Right forelimb (tissue), 1 donor: ENCODE data around the gene HPCAL1.

Source experiments
- DNase-seq: peaks from one replicate; pipeline ENCODE4 v3.0.0-alpha.2; 2018

HPCAL1 gene

DNA sequence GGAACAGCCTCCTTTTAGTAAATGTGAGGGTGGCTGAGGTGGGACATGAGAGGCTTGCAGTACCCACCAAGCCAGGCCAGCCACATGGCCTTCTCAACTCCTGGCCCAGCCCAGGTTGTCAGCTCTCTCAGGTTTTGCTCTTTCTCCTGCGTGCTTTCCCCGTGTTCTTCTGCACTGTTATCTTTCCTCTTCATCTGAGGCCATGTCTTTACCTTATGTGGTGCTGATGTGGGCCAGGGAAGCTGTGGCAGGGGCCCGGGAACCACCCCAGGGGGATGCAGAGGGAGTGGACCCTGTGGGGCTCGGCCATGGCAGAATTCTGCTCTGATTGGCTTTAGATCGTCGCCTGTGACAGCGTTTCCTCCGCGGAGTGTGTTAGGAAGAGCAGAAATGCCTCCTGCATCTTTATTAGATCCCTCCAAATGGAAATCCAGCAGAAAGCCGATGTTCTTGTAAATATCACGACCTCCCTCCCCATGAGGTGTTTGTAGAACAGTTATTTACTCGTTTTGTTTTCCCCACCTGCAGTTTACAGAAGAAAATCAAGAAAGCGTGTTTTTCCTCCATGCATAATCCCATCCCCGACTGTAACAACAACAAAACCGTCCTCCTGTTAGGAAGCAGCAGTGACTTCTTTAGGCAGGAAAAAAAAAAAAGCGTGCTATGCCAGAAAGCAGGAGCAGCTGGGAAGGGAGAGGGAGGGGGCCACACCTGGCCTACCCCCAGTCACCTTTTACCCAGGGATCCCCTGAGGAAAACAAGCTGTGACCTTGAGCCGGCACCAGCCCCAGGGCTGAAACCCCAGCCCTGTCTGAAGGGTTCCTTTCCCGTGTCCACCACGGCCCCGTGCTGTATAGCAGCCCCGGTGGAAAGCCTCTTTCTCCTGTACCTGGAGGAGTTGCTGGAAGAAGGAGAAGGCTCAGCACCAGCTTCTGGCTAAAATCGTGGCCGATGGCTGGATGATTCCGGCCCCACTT, 54.8 kb downstream of the HPCAL1 start:
- no peak for DNase-seq

DNA sequence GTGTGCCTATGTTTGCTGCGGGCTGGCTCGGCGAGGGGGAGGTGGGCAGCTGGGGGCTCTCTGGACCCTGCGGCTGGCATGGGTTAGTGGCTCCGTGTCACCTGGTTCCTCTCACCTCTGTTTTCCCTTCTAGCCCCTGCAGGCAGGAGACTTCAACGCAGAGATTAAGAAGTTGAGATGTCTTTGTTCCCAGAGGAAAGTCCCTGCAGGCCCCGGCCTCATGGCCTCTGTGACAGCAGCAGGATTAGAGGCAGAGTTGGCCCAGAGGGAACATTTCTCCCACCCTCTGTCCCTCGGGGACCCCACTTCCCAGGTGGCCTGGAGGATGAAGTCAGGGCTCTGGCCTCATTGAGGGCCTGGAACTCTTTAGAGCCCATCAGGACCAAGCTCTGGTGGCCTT, 56.5 kb downstream of the HPCAL1 start:
- no peak for DNase-seq

DNA sequence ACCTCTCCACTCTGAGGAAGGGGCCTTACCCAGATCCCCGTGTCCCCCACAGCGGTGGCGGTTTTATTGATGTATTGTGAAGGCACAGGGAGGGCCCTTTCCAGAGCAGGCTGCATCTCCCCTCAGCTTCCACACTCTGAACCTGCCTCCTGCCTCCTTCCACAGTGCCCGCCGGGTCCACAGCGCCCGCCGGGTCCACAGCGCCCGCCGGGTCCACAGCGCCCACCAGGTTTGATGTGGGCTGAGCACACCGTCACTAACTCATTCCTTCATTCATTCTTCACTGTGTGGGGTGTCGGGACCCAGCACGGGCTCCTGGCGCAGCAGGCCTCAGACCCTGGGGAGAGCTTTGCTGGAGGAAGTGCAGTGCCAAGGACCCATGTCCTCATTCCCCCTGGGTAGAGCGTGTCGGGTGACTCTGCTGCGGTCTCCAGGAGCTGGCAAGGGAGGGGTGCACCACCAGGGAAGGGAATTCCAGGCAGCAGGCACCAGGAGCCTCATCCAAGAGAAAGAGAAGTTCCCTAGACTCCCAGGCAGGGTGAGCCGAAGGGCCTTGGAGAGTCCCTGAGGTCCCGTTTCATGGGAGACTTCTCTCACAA, 57.1 kb downstream of the HPCAL1 start:
- no peak for DNase-seq

DNA sequence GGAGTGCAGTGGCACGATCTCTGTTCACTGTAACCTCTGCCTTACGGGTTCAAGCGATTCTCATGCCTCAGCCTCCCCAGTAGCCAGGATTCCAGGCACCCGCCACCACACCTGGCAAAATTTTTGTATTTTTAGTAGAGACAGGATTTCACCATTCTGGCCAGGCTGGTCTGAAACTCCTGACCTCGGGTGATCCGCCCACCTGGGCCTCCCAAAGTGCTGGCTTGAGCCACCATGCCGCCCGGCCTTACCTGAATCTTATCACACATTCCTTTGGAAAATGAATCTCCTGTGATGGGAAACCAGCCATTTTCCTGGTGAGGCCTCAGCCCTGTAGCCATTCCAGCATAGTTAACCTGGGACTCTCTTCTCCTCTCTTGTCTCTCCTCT, 57.8 kb downstream of the HPCAL1 start:
- DNase-seq: no peak

DNA sequence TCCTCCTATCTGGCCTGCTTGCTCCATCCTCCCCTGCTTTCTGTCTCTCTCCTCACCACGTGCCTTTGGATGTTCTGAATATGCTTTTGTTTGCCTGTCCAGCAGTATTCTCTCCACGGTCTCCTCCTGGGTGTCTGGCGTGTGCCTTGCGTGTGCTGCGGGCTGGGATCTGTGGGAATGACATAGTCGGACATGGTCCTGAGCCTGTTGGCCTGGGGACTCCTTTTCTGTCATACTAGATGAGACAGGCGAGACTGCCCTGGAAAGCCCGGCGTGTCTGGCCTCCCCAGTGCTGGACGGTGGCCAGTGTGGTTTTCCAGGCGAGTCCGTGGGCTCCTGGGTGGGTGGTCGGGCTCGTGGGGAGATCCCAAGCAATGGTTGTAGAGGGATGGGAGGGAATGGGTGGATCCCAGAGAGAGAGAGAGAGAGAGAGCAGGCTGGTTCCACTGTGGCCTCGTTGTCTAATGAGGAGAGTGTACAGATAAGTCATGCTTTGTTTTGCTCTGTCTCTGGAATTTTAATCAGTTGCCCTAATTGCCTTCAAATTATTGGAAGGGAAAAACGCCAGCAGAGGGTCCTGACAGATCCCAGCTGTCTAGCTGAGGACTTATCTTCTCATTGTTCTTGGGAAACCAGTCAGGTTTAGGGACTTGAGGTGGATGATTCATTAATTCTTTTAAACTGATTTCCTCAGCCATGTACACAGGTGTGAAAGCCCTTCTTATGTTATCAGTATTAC, 58.3 kb downstream of the HPCAL1 start:
- no peak for DNase-seq

DNA sequence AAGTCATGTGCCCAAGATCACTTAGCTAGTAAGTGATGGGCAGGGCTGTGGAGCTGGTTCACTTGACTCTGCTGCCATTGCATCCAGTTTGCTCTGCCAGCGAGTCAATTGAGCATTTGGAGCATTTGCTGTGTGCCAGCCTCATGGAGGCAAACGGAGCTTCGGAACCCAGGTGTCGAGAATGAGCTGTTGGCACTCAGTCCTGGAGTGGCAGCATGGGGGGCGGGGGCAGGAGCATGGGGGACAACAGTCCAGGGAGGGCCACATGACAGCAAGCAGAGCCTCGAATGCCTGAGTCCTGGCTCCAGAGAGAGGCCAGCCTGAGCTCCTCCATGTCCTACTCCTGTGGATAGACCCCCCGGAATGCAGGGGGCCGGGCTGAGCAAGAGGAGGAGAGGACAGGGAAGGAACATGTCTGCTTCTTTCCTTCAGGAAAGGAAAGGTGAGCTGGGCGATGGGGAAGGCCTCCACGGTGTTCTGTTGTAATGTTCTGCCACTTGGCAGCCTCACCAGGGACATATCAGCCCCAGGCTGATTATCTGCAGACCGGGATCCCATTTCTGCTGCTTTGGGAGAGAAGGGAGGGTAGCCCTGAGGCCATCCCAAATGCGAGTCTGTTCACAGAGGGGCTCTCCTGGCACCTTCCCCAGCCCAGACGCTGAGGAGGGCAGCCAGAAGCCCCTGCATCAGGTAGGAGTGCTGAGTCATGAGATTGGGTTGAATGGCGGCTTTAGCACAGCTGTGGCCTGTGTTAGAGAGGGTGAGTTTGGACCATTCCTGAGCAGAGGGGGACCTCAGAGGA, 59.6 kb downstream of the HPCAL1 start:
- no peak for DNase-seq

DNA sequence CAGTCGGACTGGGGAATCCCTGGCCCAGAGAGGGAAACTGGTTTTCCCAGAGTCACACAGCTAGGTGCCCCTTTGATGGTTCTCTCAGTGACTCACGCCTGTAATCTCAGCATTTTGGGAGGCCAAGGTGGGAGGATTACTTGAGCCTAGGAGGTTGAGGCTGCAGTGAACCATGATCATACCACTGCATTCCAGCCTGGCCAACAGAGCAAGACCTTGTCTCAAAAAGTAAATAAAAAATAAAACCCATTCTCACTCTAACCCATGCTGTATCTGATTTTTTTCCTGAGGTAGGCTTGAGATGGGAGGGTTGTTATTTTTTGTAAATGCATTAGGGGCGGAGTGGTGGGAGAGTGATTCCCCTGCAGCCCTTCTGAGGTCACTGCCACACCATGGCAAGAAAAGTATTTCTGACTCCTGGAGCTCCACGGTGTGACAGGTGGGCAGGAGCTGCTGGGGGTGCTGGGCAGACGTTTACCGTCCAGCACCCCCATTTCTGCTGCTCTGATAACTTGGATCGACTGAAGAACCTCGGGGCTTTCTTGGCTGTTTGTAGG, 60.3 kb downstream of the HPCAL1 start:
- DNase-seq: no peak

DNA sequence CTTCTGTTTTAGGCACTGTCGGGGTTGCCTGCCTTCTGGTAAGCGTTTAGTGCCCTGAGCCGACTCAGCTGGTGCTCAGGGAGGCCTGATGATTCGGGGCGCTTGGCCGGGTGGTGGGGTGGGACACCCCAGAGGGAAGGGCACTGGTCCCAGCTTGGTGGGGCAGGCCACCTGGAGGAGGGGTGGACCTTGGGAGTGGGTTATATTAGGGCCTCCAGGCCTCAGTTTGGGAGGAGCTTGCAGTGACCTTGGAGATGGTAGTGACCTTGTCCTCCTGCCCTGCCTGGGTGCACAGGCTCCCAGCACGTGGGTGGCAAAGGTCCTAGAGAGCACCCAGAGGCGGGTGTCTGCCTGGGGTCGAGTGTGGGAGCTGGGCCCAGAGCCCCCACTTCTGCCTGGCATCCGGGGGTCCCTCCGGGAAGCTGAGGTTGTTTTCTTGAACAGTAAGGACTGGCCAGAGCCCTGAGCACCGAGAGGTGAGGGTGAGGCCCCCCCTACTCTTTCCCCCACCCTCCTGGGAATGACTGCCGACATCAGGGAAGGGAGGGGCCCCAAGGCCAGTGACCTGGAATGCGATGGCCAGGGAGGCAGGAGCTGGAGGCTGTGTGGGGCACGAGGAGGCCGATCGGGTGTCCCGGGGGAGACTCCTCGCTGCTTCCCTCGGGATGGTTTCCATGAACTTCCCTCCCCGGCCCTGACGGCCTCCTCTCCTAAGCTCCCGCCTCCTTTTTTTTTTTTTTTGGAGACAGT, 61.3 kb downstream of the HPCAL1 start:
- no peak for DNase-seq

DNA sequence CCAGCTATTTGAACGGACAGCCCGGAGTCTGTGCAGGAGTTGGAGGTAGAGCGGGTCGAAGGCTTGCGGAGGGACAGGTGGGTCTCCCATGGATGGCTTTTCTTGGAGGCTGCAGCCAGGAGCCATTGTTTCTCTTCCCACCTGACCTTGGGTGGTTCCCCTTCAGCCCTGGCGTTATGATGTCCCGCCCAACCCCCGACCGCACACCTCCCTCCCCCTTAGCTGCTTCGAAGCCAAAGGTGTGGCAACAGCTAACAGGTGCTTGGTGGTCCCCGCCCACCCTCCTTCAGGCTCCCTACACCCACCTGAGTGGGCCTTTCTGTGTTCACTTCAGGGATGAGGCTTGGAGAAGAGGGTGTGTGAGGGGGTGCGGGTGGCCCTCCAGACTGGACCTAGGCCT, 62.7 kb downstream of the HPCAL1 start:
- no peak for DNase-seq

DNA sequence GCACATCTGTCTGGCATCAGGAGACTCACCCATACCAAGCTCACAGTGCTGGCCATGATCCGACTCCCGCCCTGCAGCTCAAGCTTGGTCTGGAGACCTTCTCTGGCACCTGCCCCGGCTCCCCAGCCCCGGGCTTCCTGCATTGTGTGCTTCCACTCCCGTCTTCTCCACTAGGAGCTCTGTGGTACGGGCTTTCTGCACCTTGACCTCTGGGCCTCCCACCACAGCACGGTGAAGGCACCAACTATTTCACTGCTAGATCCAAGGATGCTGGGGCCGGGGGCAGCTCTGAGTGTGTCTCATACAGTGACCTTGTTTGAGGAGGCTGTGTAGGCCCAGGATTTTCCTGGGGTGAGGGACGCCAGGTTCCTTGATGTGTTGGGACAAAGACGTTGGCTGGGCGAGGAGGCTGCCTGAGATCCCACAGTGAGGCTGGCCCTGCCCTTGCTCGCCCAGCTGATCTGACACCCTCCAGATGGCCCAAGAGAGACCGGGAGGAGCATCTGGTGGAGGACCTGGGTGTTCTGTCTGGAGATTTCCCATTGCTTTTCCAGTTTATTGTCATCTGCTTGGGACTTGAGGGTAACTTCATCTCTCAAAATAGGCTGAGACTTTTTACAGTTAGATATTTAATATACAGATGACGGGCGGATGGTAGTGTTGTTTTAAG, 64.0 kb downstream of the HPCAL1 start:
- no peak for DNase-seq

DNA sequence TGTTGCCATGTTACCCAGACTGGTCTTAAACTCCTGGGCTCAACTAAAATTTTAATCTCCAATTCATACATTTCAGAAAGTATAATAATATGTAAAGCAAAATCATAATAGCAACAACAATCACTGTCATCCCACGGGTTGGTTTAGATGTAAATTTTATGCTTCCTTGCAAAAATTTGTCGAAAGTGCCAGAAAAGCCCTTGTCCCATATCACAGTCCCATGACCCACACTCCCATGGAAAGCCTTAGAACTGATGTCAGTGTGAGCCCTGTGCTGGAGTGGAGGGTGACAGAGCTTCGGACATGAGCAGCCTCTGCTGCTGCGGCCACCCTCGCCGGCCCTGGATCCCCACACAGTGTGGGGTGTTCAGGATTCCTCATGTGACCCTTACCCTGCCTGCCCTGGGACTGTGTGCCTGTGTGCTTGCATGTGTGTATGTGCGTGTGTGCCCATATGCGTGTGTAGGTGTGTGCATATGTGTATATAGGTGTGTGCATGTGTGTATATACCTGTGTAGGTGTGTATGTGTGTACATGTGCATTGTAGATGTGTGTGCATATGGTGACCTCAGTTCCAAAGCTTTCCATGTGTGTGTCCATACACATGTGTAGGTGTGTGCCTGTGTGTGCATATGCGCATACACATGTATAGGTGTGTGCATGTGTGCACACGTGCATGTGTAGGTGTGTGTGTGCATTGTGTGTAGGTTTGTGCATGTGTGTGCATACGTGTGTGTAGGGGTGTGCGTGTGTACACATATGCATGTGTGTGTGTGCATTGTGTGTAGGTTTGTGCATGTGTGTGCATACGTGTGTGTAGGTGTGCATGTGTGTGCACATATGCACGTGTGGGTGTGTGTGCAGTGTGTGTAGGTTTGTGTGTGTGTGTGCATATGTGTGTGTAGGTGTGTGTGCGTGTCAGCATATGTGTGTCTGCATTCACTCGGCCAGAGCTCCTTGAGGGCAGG, 65.1 kb downstream of the HPCAL1 start:
- no peak for DNase-seq

DNA sequence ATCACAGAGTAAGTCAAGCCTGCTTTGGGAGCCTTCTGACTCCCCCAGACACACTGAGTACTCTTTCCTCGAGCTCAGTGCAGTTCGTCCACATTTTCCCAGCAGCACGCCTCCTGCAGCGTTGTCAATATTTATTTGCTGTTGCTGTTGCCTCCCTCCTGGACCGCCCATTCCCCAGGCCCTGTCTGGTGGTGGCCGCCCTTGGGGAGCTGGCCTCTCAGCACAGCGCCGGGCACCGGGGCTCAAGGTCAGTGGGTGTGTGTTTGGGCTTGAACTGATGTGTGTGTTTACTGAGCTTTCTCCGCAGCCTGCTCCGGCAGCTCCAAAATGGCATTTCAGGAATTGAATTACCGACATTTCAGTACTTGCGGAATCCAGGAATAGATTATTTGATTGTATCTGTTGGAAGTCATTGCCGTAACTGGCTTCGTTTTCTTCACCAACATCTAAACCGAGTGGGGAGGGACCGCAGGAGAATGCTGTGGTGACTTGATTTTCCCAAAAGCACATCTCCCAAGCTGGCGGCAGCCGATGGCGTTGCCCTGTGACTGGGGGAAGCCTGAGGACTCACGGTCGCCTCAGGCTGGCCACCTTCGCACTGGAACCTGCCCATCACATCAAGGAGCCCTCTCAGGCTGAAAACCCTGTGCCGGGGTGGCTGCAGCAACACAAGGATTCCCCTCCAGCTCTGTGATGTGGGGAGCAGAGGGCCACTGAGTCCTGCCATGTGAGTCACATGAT, 66.0 kb downstream of the HPCAL1 start:
- no peak for DNase-seq

DNA sequence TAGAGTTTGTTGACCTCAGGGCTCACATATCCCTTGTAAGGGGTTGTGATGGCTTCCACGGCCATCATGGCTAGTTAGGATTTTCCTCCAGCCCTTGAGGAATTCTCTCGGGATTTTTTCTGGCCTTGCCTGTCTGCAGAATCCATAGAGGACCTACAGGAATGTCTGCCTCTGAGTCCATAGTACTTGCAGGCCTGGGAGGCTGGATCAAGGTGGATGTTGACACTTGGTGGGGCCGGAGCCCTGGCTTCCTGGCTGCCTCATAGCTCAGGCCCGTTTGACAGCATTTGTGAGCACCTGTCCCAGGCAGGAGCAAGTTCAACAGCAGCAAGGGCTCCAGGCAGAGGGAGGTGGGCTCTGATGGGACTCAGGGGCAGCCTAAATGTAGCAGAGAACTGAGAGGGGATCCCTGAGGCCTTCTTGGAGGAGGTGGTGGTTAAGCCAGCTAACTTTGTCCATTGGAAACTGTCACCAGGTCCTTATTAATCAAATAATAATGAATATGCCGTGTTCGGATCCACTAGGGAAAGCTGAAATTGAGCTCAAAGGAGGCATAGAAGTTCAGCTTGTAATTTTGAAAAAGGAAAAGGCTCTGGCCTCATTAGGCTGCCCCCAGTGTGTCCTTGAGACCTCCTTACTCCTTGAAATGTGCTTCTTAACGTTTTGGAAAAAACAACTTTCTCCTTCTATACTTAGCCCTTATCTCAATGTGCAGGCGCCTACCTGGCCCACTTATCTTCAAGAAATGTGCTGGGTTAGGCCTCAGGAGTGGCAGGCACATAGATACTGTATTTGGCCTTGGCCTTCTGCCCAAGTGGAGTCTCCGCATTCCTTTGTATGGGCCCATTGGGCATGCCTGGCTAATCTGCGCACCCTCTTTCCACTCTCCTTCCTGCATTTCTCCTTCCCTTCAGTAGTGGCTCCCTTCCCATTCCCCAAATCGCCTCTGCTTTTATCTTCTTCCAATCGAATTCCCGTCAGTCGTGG, 66.9 kb downstream of the HPCAL1 start:
- DNase-seq: no peak

DNA sequence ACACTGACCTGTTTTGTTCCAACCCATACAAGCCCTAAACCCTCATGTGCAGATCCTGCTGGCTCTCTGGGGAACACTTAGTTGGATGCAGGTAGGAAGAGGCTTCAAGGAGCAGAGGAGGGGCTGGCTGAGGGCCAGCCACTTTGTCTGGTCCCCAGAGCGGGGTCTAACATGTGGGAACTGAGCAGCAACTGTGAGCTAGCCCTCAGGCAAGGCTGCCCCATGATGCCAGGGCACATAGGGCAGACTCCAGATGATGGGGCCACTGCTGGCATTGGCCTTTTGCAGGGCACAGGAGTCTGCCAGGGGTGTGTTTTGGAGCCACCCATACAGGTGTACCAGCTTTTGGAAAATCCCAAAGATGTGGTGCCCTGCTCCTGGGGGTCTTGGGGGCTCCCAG, 67.7 kb downstream of the HPCAL1 start:
- DNase-seq: no peak

DNA sequence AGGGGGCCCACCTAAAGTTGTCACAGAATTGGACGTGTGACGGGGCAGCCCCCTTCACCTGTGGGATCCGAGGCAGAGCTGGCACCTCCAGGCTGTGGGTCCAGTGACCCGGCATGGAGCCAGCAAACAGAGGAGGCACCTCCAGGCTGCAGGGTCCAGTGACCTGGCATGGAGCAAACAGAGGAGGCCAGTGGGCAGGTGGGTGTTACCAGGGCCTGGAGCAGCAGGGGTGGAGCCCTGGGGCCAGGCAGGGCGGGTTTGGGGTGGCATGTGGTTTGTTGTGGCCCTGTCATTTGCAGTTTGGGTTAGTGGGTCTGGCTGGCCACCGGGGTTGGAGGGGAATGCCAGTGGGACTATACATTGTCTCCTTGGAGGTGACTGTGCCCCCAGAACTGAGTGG, 68.2 kb downstream of the HPCAL1 start:
- DNase-seq: no peak

DNA sequence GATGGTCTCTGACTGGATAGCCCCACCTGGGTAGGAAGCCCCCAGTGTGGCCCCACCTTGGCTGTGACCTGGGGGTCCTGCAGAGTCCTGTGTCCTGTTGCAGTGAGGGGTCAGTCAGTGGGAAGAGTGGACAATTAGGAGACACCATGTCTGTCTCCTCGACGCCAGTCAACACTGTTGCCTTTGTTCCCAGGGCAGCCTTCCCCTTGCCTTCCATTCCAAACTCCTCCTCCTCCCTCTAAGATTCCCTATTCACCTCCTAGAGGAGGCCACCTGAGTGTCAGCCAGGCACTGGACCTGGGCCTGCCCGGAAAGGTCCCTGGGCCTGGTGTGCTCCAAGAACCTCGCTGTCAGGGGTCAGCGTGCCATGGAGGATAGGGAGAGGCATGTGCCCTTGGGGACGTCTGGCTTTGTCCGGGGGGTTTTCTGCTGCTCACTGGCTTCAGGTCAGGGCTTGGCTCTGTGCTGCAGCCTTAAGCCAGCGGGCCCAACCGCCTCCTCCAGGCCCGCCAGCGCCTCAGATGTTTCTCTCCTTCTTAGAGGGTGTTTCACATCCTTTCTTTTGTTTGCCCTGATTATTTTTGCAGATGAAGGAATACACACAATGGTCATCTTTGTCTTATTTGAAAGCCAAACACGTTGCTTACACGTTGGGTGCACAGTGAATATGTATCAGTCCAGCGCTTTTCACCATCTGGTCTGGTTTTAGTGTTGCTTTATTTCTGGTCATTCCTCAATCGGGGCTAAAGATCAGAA, 68.9 kb downstream of the HPCAL1 start:
- DNase-seq: no peak

DNA sequence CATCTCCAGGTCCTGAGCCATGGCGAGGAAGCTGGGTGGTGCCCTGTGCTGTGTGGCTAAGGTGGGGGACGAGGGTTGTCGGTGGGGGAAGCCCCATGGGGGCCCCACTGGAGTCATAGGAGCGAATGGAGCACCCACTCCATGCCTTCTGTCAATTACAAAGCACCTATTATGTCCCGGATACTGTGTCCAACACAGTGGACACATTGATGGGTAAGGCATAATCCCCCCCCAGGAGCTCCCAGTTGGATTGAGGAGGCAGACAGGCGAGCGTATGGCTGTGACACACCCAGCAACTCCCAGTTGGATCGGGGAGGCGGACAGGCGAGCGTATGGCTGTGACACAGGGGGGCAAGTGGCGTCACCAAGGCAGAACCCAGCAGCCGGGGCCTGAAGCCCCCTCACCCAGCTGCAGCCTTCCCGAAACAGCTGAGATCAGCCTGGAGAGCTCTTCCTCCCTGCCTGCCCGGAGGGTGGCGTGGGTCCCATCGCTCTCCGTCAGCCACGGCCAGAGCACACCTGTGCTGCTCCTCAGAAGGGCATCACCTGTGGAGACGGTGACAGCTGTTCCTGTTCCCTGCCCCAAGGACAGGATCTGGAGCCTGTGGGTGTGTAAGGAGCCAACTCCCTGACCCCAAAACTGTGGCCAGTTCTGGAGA, 69.6 kb downstream of the HPCAL1 start:
- DNase-seq: no peak
